GM19328 (cell line): Measurements from ENCODE around the gene FOXR1.

Source experiments
- ATAC-seq: cut with Tn5 transposase; IDR thresholded peaks from one replicate; pipeline ENCODE4 v1.9.1; 2021; ENCODE audit warnings: mild to moderate bottlenecking, moderate library complexity; ENCODE audit not compliant: unreplicated experiment

The FOXR1 gene

DNA sequence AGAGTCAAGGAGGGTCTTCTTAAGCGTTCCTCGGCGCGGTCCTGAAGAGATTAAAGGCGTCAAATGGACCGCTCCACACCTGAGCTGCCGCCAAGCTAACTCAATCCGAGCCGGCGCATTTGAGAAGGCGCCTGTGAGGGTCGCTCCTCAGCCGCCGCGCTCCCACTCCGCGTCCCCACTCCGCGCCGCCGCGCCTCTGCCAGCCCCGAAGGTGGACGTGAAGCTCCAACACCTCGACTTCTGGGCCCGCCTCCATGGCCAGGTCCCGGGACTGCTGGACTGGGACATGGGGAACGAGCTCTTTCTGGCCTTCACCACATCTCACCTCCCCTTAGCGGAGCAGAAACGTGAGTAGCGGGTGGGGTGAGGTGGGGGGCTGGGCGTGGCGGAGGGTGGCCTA is at the start of gene FOXR1:
FOXR1 (plus strand) TSS at position 116 of the 400 bp plus-strand sequence; CDS start at position 287, 171 bp downstream.
- ATAC-seq, result no peak

- ATAC-seq, result no peak
Observed at GRCh38 chr11:118921929-118922744, 49.4 kb upstream of the FOXR1 start.

DNA sequence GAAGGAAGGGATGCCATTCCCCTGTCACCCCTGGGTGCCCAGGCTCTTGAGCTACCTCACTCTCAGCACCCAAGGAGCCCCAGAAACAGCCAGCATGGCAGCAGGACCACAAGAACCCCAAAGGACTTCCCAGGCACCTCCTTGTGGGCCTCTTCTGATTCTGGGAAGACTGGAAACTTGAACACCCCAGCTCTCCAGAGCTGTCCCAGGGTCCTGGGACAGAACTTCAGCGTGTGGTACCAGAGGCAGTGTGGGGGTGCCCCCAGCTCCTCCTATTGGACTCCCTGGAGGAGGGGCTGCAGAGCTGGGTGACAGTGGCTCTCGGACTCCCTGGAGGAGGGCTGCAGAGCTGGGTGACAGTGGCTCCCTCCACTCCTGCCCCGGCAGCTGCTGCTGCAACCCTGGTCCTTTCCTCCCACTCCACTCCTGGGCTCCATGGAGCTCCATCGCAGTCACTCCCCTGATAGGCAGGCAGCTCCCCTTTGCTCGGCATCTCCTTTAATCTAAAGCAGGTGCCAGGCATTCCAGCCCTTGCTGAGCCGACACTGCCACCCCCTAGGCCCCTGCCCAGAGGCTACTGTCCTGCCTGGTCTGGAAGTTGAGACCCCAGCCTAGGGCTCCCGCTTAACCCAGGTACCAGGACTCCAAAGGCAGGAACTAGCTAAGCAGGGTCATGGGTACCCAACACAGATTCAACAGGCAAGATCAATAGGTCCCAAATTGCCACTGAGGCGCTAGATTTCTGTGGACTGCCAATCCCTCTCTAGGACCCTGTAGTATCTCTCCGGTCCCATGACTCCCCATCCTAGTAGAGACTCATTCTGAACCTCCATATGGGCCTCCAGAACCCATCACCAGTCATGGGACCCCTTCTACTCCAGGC is 48.6 kb upstream of the FOXR1 start:
- no peak for ATAC-seq

DNA sequence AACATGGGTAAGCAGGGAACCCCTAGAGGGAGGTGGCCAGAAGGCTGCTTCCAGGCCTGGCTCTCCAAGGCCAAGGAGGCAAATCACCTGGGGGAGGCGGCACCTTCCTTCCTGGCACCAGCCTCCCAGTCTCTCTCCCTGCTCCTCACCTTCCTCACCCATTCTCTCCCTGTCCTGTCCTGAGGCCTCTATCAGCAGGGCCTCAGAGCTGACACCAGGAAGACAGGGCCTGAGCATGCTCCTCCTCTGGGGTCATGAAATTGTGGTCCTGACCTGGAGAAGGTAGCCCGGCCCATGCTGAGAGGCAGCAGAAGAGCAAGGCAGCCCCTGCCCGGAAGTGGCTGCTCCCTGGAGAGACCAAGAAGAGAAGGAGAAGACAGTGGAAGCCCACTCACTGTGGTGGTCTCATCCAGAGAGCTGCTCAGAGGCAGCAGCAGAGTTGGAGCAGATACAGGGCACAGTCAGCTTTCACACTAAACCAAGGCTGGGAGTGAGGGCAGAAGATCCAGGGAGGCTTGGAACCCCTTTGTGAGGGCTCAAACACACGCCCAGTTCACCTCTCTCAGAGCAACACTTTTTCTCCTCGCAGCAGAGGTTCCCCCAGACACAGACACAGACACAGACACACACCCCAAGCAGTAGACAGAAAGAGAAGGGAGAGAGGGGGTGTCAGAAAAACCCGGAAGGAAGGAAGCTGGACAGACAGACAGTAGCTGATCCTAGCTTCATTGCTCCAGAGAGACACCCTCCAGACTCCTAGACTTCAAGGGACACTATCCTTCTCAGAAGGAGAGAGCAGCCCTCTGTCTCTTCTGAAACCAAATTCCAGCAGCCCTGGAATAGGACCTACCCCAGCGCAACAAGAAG is 47.6 kb upstream of the FOXR1 start:
- no peak for ATAC-seq

DNA sequence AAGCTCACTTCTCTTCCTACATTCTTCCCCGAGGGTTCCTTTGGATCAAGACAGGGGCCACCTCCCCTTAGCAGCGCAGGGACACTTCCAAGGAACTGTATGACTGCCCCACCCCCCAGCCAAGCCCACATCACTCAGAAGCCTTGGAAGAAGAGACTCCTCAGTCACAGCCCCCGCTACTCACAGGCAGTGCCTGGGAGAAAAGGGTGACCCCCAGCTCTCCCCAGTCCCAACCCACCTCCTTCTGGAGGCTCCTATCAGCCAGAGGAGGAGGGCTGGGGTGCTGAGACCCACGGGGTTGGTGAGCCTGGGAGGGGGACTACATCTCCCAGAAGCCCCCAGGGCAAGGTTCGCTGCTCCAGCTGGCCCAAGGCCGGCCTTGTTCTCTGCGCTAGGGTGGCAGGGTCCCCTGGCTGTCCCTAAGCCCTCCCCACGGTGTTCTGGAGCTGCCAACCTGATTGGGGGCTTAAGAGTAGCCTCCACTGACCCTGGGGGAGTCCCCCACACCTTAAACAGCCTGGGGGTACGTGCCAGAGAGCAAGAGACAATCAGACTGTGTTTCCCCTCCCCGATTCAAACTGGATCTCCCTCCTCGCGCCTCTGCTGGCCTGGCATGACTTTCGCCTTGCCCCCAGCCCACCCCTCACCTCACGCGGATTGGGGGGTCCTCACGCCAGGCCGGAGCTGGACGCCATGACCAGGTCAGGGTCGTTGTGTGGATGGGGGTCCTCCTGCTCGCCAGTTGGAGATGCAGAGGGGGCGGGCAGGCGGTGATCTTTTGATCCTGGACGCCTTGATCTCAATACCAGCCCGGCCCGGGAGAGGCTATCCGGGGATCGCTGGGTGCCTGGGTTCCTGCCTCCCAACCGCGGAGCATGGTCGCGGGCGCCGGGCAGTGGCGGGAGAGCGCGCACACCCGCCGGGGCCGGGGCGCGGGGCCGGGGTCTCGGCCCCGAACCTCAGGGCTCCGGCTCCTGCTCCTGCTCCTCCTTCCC is 46.7 kb upstream of the FOXR1 start:
- no peak for ATAC-seq

DNA sequence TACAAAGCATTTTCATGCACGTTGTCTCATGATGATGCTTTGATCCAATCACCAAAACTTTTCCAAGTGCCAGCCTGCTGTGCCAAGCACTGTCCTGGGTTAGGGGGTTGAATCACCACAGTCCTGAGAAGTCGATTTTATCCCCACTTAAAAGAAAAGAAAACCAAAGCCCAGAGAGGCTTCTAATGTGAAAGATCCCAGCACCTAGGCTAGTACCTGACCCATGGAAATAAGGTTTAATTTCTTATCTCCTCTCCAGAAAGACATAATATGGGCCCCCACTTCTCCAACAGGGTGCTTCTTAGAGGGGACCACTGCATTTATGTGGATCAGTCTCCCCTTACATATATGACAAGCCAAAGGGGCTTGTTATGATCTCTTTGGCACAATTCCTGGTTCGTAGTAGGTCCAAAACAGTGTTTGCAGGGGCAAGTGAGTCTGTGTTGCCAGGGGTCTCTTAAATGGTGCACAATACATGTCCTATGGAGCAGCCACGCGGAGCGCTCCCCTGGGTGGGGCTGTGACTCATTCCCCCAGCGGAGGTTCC is 43.9 kb upstream of the FOXR1 start:
- ATAC-seq, result no peak

DNA sequence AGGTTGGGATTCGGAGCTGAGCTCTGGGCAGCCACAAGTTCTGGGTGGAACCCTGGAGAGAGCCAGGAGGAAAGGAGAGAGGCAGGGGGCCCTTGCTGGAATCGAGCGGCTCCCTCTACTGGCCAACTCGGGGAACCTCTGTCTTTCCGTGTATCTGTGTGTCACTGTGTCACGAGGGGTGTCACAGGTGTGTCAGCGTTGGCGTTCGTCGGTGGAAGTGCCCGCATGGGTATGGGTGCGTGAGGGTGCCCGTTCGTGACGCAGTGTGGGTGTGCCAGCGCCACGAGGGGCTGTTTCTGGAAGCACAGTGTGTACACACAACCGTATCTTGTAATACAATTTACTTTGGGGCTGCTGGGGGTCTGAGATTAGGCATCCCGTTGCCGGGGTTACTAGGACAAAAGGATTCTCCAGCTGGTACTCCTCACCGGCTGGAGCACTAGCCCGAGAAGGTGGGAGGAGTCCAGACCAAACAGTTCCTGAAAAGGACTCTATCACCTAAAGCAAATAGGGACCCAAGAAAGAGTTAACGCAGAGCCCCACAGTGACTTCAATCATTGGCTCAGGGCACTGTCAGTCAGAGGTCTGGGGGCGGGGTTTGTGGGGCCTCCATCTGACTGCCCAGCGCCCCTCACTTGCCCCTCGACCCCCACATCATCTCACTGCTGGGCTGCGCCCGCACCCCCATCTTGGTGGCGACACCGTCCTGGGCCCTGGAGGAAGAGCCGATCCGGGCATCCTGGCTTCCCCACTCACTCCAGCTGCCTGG is 43.3 kb upstream of the FOXR1 start:
- no peak for ATAC-seq

DNA sequence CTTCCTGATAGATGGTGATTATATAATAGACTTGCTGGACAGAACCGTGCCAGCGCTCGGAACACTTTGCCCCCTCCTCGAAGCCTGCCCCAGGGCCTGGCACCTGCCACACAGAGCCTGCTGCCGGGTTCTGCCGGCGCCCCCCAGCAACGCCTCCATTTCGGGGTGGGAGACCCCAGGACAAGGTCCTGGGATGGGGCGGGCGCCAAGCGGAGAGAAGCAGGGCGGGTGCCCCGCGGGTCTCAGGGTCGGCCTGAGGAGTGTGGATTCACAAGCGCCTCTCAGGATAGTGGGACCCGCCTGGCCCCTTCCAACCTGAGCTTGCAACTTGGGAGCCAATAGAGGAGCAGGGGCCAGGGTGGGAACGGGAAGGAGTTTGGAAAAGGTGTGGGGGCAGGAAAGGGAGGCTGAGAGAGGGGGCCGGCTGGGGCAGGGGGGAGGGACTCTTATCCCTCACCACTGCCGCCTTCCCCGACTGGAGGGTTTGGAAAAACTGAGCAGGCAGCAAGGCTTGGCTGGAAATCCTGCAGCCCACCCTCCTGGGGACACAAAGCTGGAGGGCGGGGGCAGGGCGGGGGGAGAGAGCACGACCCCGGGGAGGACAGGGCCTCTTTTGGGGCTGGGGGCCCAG is 42.6 kb upstream of the FOXR1 start:
- ATAC-seq, result no peak

GRCh38 chr11:118929501-118930093 is 42.0 kb upstream of the FOXR1 start:
- no peak for ATAC-seq

GRCh38 chr11:118930094-118930712 is 41.4 kb upstream of the FOXR1 start:
- ATAC-seq, result no peak

DNA sequence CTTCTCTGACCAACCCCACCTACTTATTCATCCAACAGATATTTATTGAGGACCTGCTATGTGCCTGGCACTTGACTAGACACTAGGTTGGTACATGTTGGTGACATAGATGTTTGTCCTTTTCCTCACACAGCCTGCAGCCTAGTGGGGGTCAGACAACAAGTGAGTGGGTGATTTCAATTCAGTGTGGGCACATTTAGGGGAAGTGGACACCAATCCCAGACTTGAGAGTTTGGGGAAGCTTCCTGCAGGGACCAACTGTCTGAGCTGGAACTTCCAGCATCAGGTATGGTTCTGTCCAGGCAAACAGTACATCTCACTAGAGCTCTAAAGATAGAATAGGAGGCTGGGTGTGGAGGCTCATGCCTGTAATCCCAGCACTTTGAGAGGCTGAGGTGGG is 40.0 kb upstream of the FOXR1 start:
- ATAC-seq, result no peak

DNA sequence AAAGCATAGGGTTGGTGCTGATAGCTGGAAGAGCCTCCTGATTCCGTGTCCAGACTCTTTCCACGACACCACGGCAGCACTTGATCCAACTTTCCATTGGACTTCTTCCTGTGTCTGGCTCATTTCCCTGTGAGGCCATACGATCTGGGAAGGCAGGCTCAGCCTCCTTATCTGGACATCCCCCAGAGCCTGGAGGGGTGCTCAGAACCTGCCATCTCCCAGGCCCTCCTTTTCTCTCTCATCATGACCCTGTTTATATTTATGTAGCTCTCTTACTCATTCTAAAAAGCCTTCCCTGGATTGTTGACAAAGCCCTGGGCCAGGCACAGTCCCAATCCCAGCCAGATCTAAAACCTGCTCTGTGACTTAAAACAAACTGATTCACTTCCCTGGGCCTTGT is 38.1 kb upstream of the FOXR1 start:
- ATAC-seq, result no peak

DNA sequence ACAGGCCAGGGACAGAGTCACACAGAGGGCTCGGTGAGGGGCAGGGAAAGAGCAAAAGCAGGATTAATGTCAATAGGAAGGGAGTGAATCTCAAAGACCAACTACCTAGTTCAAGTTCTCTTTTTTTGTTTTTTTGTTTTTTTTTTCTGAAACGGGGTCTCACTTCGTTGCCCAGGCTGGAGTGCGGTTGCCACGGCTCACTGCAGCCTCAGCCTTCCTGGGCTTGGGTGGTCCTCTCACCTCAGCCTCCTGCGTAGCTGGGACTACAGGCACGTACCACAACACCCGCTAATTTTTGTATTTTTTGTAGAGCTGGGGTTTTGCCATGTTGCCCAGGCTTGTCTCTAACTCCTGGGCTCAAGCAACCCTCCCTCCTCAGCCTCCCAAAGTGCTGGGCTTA is 36.2 kb upstream of the FOXR1 start:
- no peak for ATAC-seq

DNA sequence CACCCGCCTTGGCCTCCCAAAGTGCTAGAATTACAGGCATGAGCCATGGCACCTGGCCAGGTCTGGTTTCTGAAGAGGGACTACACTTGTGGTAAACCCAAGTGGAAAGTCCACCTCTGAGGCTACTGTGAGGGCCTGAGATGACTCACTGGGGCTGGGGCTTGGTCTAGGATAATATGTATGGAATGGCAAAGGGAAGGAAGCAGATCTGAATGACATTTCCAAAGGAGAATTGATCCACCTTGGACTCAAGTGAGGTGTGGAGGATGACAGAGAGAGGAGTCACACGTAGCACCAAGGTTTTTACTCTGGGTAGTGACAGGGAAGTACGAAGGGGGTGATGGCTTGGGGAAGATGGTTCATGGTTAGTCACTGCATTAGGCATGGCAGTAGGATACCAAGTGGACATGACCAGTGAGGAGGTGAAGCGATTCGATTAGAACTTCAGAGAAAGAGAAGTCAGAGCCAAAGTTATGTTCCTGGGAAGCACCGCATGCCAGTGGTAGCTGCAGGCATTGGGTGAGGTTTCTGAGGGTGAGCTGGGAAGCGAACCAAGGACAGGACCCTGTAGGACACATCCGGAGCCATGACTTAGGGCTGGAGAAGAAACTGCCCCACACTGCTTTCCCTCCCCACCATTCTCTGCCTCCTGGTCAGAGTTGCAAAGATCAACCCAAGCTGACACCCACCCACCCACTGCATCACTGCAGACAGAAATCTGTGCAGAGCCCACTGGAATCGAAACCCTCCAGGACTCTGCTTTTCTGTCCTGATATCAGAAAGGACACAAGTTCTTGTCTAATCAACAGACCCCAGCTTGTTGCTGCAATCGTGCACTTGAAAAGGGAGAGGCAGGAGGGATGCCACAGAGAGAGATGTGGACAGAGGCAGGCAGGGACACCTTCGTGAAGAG is 32.8 kb upstream of the FOXR1 start:
- ATAC-seq, result no peak

DNA sequence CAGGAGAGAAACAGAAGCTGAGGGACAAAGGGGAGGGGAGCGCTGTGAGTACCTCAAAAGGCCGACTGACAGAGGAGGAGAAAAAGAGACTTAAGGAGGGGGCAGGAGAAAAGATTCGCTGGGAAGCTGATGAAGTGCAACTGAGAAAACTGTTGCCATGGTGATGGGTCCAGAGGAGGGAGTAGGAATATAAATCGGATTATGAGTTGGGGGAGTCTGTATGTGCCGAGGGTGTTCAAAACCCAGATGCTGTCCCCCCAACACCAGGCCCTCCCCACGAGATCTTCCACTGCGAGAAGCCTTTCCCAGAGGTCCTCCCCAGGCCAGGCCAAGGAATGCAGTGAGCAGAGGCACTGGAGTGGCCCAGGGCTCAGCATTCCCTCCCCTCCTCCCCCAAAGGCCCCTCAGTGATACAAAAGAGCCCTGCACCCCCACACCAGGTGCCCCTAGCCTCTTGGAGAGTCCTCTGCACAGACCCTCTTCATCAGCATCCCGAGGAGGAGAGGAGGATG is 32.1 kb upstream of the FOXR1 start:
- ATAC-seq, result no peak

GRCh38 chr11:118939953-118940598 is 31.5 kb upstream of the FOXR1 start:
- no peak for ATAC-seq
